HepG2 (cell line): ENCODE measurements around the gene CDKN2C. TPM values are rescaled to one million over a fixed set of nuclear protein-coding genes. Genes with fewer than 3 reads are reported as not detected.

Experiments
- ATF5 ChIP-seq: sonication (generic); formaldehyde crosslinking; IDR thresholded peaks from 2 replicates; pipeline ENCODE4 v1.4.0; 2020; ENCODE audit warnings: mild to moderate bottlenecking, low read depth, missing genetic modification reagents
- ATF7 ChIP-seq, 2 experiments: fragments of 450-650 bp in 1 of 2; sonication (generic) in 1 of 2; formaldehyde crosslinking in 1 of 2; IDR thresholded peaks; 2 replicates each; pipeline versions ENCODE4 v1.4.0 to v1.6.1; 2016 to 2020; ENCODE audit warnings: antibody characterized with exemption in 1 of 2, mild to moderate bottlenecking in 1 of 2, missing genetic modification reagents in 1 of 2
- ATF7-NPFF ChIP-seq: sonication (generic); formaldehyde crosslinking; IDR thresholded peaks from 2 replicates; pipeline ENCODE4 v1.8.1; 2023; ENCODE audit warnings: mild to moderate bottlenecking, low read depth, missing genetic modification reagents, moderate library complexity
- CTCF ChIP-seq: sonication (generic); formaldehyde crosslinking; IDR thresholded peaks from 2 replicates; pipeline ENCODE4 v1.5.0; 2020; ENCODE audit warnings: mild to moderate bottlenecking, missing genetic modification reagents, moderate library complexity
- FLYWCH1 ChIP-seq: sonication (generic); formaldehyde crosslinking; IDR thresholded peaks from 2 replicates; pipeline ENCODE4 v1.8.1; 2023; ENCODE audit warnings: mild to moderate bottlenecking, missing genetic modification reagents
- HOXD1 ChIP-seq: sonication (generic); formaldehyde crosslinking; IDR thresholded peaks from 2 replicates; pipeline ENCODE4 v1.5.0; 2020; ENCODE audit warnings: missing genetic modification reagents
- LBX2 ChIP-seq: sonication (generic); formaldehyde crosslinking; IDR thresholded peaks from 2 replicates; pipeline ENCODE4 v1.5.0; 2020; ENCODE audit warnings: missing genetic modification reagents, mild to moderate bottlenecking, borderline replicate concordance
- PHB2 ChIP-seq: fragments of 450-650 bp; IDR thresholded peaks from 2 replicates; pipeline ENCODE4 v1.6.1; 2018; ENCODE audit not compliant: partially characterized antibody
- RERE ChIP-seq: IDR thresholded peaks from 2 replicates; pipeline ENCODE4 v1.6.1; 2016; ENCODE audit warnings: low read depth, missing genetic modification reagents, missing compliant biosample characterization
- RORA ChIP-seq: sonication (generic); formaldehyde crosslinking; IDR thresholded peaks from 2 replicates; pipeline ENCODE4 v1.5.0; 2020; ENCODE audit warnings: mild to moderate bottlenecking, missing genetic modification reagents, moderate library complexity
- SETDB1 ChIP-seq: sonication (generic); formaldehyde crosslinking; IDR thresholded peaks from 2 replicates; pipeline ENCODE4 v1.5.1; 2020; ENCODE audit warnings: missing genetic modification reagents, mild to moderate bottlenecking, borderline replicate concordance
- SNAPC5 ChIP-seq: sonication (generic); formaldehyde crosslinking; IDR thresholded peaks from 2 replicates; pipeline ENCODE4 v1.8.1; 2023; ENCODE audit warnings: mild to moderate bottlenecking, missing genetic modification reagents, borderline replicate concordance
- SRF ChIP-seq: IDR thresholded peaks from 2 replicates; pipeline ENCODE4 v1.6.1; 2011; ENCODE audit warnings: mild to moderate bottlenecking, low read depth, low read length, moderate library complexity
- TRAFD1 ChIP-seq: sonication (generic); formaldehyde crosslinking; IDR thresholded peaks from 2 replicates; pipeline ENCODE4 v1.5.1; 2020; ENCODE audit warnings: missing genetic modification reagents, mild to moderate bottlenecking, borderline replicate concordance
- ZNF274 ChIP-seq: sonication (generic); formaldehyde crosslinking; IDR thresholded peaks from 2 replicates; pipeline ENCODE4 v1.5.1; 2020; ENCODE audit warnings: mild to moderate bottlenecking, missing genetic modification reagents
- ZNF354B ChIP-seq: sonication (generic); formaldehyde crosslinking; IDR thresholded peaks from 2 replicates; pipeline ENCODE4 v1.8.0; 2022; ENCODE audit warnings: mild to moderate bottlenecking, missing genetic modification reagents
- ZNF616 ChIP-seq: sonication (generic); formaldehyde crosslinking; IDR thresholded peaks from 2 replicates; pipeline ENCODE4 v1.5.0; 2020; ENCODE audit warnings: low read depth, mild to moderate bottlenecking, missing genetic modification reagents
- ZSCAN9 ChIP-seq: IDR thresholded peaks from 2 replicates; pipeline ENCODE4 v1.6.1; 2016; ENCODE audit warnings: borderline replicate concordance
- polyA plus RNA-seq, 8 experiments: library from polyadenylated mRNA; depleted of rRNA in 3 of 8; stranded (reverse) in 7 of 8; unstranded in 1 of 8; fragments of >200 nt; fragmentation: Illumina TruSeq in 4 of 8; extraction: Trizol in 4 of 8; gene quantifications; 2 replicates each; pipeline versions ENCODE4 v1.2.1 to v1.2.3, GENCODE V29; 2011 to 2016; ENCODE audit warnings: low read depth in 4 of 8, missing spikeins in 1 of 8, mixed read lengths in 1 of 8; ENCODE audit not compliant: insufficient read depth in 1 of 8
- total RNA-seq, 5 experiments: library from RNA; depleted of rRNA; stranded (reverse); fragments of >200 nt; fragmentation: Illumina TruSeq; extraction: Trizol; gene quantifications; 2 replicates each; pipeline ENCODE4 v1.2.3, GENCODE V29; 2016; ENCODE audit warnings: low read depth in 1 of 5

CDKN2C gene
- total and polyA plus RNA-seq, 2 of the 13 experiments (the other 11 are each of a cell fraction or from before 2014, with no cell fraction given): 7.8 to 13.7 TPM

GRCh38 chr1:50968158-50968820, 1.8 kb upstream of the CDKN2C start (continued):
- TF ChIP-seq SNAPC5 (CRISPR knock-in tag) (0 out of 2 replicates have a peak, but pooled peaks have one; percentile 42), ATF7-NPFF (CRISPR knock-in tag) (peak; percentile 54), RERE (CRISPR knock-in tag) (no peak), HOXD1 (peak; percentile 61; the same call in 1 of the 2 replicates), TRAFD1 (CRISPR knock-in tag) (0 out of 2 replicates have a peak, but pooled peaks have one; percentile 69), CTCF (peak; percentile 73), RORA (no peak), SRF (no peak; the same call in 1 of the 2 replicates), LBX2 (CRISPR knock-in tag) (peak; percentile 87; the same call in 1 of the 2 replicates), PHB2 (no peak), ATF7 (IDR thresholded peaks at IDR 0.05) (no peak), ATF7 (CRISPR knock-in tag; IDR thresholded peaks at IDR 0.05) (no peak; the same call in 1 of the 2 replicates), ATF5 (CRISPR knock-in tag) (no peak), ZNF274 (no peak; the same call in 1 of the 2 replicates), ZSCAN9 (CRISPR knock-in tag) (peak; percentile 79; the same call in 1 of the 2 replicates), FLYWCH1 (no peak), ZNF354B (no peak), ZNF616 (0 out of 2 replicates have a peak, but pooled peaks have one; percentile 62), SETDB1 (CRISPR knock-in tag) (no peak)
